NCI-H510A (cell line): ENCODE data around the gene PRRC2C.

Source experiments
- DNase-seq: peaks from one replicate; lab custom pipeline; 2025; lab: John Stamatoyannopoulos, UW

PRRC2C gene

GRCh38 chr1:171637928-171638576 is 152.7 kb downstream of the PRRC2C start:
- no peak for DNase-seq

GRCh38 chr1:171640225-171640624 is 154.9 kb downstream of the PRRC2C start:
- DNase-seq: no peak

GRCh38 chr1:171641076-171641864 is 155.9 kb downstream of the PRRC2C start:
- DNase-seq: no peak

- DNase-seq: no peak
These were observed 156.9 kb downstream of the PRRC2C start for GRCh38 chr1:171642197-171642596.
